NCI-H2196 treated with DMSO at 0.1 percent for 48 hours (cell line): Measurements from ENCODE around the gene CETN1.

Source experiments
- DNase-seq: peaks from one replicate; lab custom pipeline; 2025; ENCODE audit not compliant: unreplicated experiment; lab: John Stamatoyannopoulos, UW

Gene CETN1

GRCh38 chr18:576924-577323 lies 3.3 kb upstream of the CETN1 start:
- DNase-seq, result no peak

- DNase-seq, result no peak
Observed at GRCh38 chr18:577643-578375, 2.4 kb upstream of the CETN1 start.

- DNase-seq, result no peak
Observed at GRCh38 chr18:579238-579637, 942 bp upstream of the CETN1 start.

DNA sequence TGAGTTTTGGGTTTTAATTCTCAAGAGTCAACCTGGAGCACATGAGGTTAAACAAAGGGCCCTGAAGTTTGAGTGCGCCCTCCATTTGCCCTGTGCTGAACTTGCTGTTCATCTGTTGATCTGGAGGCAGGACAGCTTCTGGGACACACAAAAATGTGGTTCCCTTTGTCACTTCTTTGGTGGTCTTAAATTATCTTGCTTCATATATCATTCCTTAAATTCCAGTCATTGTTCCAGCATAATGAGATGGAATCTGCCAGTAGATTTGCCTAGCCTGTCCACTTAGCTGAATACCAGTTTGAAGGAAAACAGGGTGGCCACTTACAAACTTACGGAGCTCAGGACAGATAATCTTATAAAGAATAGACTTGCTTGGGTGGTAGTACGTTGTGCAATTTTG lies 916 bp downstream of the CETN1 start:
- no peak for DNase-seq

DNA sequence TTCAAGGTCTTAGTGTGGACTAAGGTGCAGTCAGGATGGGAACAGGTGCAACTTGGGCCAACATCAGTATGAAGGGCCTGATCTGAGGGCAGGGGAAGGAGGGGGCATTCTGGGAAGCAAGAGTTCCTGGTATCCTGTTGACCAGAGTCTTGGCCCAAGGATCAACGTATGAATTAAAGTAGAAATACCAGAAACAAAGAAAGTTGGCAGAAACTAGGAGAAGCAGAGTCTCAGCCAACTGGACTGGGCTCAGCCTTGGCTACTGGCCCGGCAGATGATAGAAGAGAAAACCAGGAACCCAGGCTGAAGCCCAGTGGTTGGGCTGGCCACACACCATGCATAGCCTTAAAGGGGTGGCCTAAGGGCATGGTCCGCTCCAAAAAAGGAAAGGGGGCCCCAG lies 2.3 kb downstream of the CETN1 start:
- no peak for DNase-seq

DNA sequence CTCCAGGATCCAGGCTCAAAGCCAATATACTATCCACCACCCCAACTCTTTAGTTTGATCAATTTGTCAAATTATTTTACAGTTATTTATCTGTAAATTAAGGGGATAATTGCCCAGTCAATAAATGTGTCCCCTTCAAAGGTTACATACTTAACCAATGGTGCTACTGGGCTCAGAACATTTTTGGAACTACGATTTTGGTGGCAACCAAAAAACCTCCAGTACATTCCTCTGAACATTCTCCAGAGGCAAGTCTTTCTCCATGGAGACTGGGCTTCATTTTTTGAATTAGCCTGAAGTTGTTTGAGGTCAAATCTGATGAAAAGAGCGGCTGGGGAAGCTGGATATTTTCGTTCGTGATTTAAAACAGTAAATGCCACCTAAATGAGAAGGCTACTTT lies 14.9 kb downstream of the CETN1 start:
- no peak for DNase-seq

GRCh38 chr18:595571-595970 lies 15.4 kb downstream of the CETN1 start:
- no peak for DNase-seq

GRCh38 chr18:596288-596881 lies 16.2 kb downstream of the CETN1 start:
- DNase-seq, result peak; percentile 80

DNA sequence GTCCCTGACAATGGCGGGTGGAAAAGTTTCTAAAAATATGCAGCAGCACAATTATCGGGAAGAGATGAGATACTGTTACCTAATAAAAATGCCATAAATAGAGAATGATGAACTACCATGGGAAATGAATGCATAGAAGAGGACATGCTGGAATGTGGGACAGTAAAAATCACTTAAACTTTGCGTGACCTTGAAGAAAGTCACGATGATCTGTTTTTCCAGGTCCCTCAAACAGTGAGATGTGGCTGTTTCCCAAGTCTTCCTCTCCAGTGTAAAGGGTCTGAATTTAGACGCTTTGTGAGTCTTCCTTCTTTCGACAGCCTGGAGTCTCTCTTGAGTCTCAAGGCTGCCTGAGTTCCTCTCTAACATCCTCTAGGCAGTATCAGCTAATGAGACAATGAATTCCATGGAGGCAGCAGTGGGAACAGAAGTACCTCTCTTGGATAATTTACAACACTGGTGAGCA lies 18.0 kb downstream of the CETN1 start:
- no peak for DNase-seq

- no peak for DNase-seq
Observed at GRCh38 chr18:600107-600506, 19.9 kb downstream of the CETN1 start.

DNA sequence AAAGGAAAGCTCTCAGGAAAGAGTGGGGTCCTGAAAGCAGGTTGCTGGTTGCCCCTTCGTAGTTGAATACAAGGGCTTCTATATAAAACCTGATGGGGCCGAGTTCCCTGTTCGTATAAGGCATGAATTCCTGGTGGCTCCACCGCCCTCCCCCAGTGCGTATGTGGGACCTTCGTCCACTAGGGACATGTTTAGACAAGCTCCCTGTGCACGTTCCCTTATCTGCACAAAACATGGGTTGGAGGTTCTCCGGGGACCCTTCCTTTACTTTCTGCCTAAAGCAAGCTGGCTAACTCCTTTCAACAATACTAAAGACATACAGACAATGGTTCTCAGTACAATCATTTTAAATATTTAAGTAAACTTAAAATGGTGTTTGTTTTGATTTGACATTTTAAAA lies 24.6 kb downstream of the CETN1 start:
- no peak for DNase-seq

GRCh38 chr18:607930-608329 lies 27.8 kb downstream of the CETN1 start:
- DNase-seq, result no peak

- no peak for DNase-seq
Observed at GRCh38 chr18:610214-610928, 30.2 kb downstream of the CETN1 start.

DNA sequence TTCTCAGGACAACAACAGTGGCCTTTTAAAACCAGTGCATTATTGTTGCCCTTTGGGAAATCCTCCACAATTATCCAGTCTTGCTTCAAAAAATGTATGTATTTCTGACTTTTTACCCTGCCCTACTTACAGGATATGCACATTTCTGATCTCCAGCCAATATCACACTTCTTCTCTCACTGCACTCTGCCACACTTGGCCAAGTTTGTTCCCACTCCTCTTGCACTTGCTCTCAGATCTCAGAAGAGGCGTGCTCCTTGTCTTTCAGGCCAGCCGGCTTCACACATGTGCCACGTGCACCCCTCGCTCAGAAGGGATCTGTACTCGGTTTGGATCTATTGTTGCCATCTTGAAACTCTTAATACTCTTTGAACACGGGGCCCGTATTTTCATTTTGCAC lies 32.0 kb downstream of the CETN1 start:
- no peak for DNase-seq

DNA sequence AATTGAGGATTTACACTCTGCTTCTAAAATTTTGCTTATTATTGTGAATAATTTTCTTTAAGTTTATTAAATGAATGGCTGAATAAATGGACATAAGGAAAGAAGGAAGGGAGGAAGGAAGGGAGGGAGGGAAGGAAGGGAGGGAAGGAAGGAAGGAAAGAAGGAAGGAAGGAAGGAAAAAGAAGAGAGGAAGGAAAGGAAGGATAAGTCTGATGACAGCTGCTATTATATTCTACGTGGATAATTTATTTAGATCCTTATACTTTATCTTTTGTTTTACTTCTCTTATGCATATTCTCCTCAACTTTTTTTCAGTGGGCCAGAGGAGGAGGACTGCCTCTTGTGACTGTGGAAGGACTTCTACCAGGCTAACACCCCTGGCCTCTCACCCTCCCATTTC lies 34.0 kb downstream of the CETN1 start:
- DNase-seq, result no peak

DNA sequence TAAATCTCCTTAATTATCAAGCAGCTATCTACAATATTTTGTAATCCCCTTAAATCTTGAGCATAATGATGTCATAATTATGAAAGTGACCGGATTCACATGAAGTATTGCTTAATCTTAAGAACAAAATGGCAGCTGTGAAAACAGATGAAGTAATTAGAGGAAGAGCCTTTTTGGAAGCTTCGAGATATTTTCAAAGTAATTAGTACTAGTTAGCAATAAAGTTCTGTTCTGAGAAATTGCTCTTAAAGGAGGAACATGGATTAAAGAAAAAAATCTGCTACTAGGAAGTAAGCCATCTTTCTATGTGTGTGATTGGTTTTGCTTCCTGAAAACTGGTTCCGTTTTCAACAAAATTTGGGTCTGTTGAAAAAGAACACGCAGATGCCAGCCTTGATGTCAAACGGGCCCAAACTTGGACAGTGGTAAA lies 34.9 kb downstream of the CETN1 start:
- DNase-seq, result no peak

DNA sequence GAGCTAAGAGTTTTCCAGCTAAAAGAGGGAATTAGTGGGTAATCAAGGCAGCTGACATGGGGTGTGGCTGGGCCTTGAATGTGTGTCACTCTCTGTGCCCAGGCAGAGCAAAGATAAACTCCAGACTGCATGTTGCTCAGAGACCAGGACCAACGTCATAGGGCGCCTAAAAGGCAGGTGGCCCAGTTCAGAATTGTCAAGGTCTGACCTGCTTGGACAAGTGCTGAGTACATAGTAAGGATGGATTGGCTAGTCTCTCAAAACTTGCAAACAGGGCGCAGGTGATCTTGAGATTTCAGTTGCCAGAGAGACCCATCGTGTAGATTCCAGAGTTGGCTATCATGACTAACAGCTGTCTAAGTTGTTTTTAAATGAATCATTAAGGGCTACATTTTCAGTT lies 35.6 kb downstream of the CETN1 start:
- no peak for DNase-seq

GRCh38 chr18:616380-616995 lies 36.3 kb downstream of the CETN1 start:
- peak; percentile 33 for DNase-seq

DNA sequence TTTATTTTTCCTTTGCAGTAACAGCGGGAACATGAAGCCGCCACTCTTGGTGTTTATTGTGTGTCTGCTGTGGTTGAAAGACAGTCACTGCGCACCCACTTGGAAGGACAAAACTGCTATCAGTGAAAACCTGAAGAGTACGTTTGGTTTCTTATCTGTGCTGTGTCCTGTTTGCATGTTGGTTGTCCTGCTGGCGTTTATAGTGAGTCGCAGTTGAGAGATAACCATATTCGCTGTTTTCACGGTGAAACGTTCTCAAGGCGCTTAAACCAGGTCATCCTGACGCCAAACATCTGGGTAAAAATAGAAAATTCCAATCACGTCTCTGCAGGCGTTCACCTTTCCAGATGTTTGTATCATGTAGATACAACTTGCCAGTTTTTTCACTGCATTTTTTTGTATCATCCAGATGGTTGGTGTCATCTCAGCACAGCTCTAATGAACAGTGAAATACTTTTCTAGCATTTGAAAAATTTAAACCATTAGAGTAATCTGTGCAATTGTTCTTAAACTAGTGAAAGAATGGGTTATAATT lies 37.9 kb downstream of the CETN1 start:
- DNase-seq, result no peak

- DNase-seq, result no peak
Observed at GRCh38 chr18:618618-619017, 38.4 kb downstream of the CETN1 start.

DNA sequence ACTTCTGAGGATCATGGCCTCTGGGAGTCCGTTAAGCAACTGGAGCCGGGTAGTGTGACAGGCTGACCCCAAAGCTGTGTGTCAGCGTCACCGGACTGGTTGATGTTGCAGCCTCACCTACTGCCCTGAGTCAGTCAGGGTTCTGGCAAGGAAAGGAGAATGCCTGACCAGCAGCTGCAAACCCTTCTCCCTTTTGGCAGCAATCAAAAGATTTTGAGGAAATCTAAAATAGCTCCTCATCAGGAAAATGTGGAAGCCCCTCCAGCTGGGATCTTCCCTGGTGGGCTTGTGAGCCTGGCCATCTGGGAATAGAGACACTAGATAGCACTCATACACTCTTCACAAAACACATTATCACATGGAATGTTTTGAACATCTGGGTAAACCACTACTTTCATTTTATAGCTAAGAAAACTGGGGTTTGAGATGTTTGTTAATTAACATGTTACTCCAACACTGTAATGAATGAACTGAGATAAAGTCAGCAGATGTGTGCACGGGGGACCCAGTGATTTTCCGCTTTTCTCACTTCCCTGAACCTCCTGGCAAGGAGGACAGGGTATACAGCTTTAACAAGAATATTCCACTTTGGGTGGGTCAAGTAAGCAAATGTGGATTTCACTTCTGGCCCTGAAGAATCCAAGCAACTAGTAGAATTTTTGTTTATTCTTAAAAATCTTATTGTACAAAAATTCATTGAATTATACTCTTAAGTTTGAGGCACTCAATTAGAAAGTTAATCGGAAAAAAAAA lies 41.3 kb downstream of the CETN1 start:
- no peak for DNase-seq
